ENCODE data around the gene CPED1. TPM values are rescaled to one million over a fixed set of nuclear protein-coding genes. Genes with fewer than 3 reads are reported as not detected.

The CPED1 gene
- total and polyA plus RNA-seq, 10 of the 15 experiments (the other 5 are each of a cell fraction or from before 2014, with no cell fraction given), result 0.01 to 0.77 (median 0.10) TPM; not detected in 1

GRCh38 chr7:121204537-121204936, 216.0 kb downstream of the CPED1 start (continued):
- no peak for TF ChIP-seq ZNF592 (IDR thresholded peaks at IDR 0.05)
- no peak for TF ChIP-seq STAT3 (IDR thresholded peaks at IDR 0.05; ENCODE audit: low read depth, low read length)
- no peak for TF ChIP-seq KLF5 (IDR thresholded peaks at IDR 0.05; ENCODE audit: partially characterized antibody)
- TF ChIP-seq FOS (IDR thresholded peaks at IDR 0.05; ENCODE audit: borderline replicate concordance, extremely low read depth, insufficient read length), result no peak
- no peak for TF ChIP-seq HCFC1 (IDR thresholded peaks at IDR 0.05; ENCODE audit: low read length)
- no peak for TF ChIP-seq ZNF24 (IDR thresholded peaks at IDR 0.05)
- TF ChIP-seq, protein P1, sequence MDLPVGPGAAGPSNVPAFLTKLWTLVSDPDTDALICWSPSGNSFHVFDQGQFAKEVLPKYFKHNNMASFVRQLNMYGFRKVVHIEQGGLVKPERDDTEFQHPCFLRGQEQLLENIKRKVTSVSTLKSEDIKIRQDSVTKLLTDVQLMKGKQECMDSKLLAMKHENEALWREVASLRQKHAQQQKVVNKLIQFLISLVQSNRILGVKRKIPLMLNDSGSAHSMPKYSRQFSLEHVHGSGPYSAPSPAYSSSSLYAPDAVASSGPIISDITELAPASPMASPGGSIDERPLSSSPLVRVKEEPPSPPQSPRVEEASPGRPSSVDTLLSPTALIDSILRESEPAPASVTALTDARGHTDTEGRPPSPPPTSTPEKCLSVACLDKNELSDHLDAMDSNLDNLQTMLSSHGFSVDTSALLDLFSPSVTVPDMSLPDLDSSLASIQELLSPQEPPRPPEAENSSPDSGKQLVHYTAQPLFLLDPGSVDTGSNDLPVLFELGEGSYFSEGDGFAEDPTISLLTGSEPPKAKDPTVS (IDR thresholded peaks at IDR 0.05; ENCODE audit: low read depth, low read length), result no peak

- Histone ChIP-seq H3K4me1 (ENCODE audit: control insufficient read depth, insufficient read depth, low read length) (no peaks in the 10 kb centered on the region), H3K4me2 (ENCODE audit: control insufficient read depth, insufficient read depth) (no peak overlapping the region), H4K20me1 (ENCODE audit: control insufficient read depth, insufficient read depth) (no peaks in the 10 kb centered on the region), H3K9me3 (replicated peaks; ENCODE audit: control insufficient read depth, insufficient read depth, low read length) (no peaks in the 10 kb centered on the region), H3K79me2 (ENCODE audit: control insufficient read depth, insufficient read depth, low read length) (no peaks in the 10 kb centered on the region), H3K27ac (ENCODE audit: control insufficient read depth, insufficient read depth) (no peak overlapping the region), H3K9ac (ENCODE audit: control insufficient read depth, insufficient read depth, low read length) (no peak overlapping the region), H3K27me3 (replicated peaks in 1 of 2; ENCODE audit: control insufficient read depth in 2 of 2, insufficient read depth in 2 of 2, low read length in 1 of 2) (no peaks in the 10 kb centered on the region), H2AFZ (ENCODE audit: control insufficient read depth, low read depth, low read length) (no peak overlapping the region), H3K4me3 (no peak overlapping the region), H3K36me3 (ENCODE audit: control insufficient read depth in 2 of 2, insufficient read depth in 2 of 2, low read length in 1 of 2) (no peaks in the 10 kb centered on the region)
- RAD21 ChIA-PET (ENCODE audit: unreplicated experiment), result no interaction called here
- SMC1A ChIA-PET (ENCODE audit: uncharacterized antibody, unreplicated experiment), result interaction anchor here (0.6 to 1.3 kb wide), 6 partner anchors 9 to 508 kb away, joined by 3 to 7 read pairs (median 3); no protein-coding TSS in a partner anchor
- POLR2A ChIA-PET, result no interaction called here
- in situ Hi-C loops (cut with MboI), result no loop called here
- no TSS peak for BruUV-seq (replicated peaks)
- intact Hi-C loops (cut with micrococcal nuclease; ENCODE audit: unreplicated experiment), result no loop called here
- DNase-seq (ENCODE audit: low read depth, low spot score), result no peak
- CTCF ChIA-PET, result interaction anchor here (0.7 kb wide), 1 partner anchor 72 kb away, joined by 3 read pairs; no protein-coding TSS in a partner anchor
- ATAC-seq, result no peak
- TF ChIP-seq CUX1 (IDR thresholded peaks at IDR 0.05; ENCODE audit: insufficient replicate concordance, low read depth, low read length) (no peak), ETV6 (conservative IDR thresholded peaks at IDR 0.05 in 1 of 2, IDR thresholded peaks at IDR 0.05 in 1 of 2; ENCODE audit: borderline replicate concordance in 1 of 2, low read depth in 1 of 2) (no peak), PAX5 (IDR thresholded peaks at IDR 0.05; ENCODE audit: borderline replicate concordance, low read depth, low read length) (no peak)
- no peak for FAIRE-seq
Observed at GRCh38 chr7:121205777-121206176, 217.3 kb downstream of the CPED1 start.
